Upper lobe of right lung (tissue), 1 donor: ENCODE results near the gene ANKFY1. TPM values are rescaled to one million over a fixed set of nuclear protein-coding genes. Genes with fewer than 3 reads are reported as not detected.

Experiments
- ATAC-seq: fragments of 200-7000 bp; cut with Tn5 transposase; one replicate; pipeline ENCODE4 v1.9.1; 2020; ENCODE audit warnings: mild to moderate bottlenecking, moderate library complexity
- DNase-seq: peaks from one replicate; pipeline ENCODE4 v3.0.0-alpha.2; 2020
- H3K27ac ChIP-seq: fragments of 200-600 bp; one replicate; pipeline ENCODE4 v1.8.0; 2022
- H3K27me3 ChIP-seq: fragments of 200-600 bp; one replicate; pipeline ENCODE4 v1.8.0; 2022; ENCODE audit warnings: mild to moderate bottlenecking
- H3K36me3 ChIP-seq: fragments of 200-600 bp; one replicate; pipeline ENCODE4 v1.8.0; 2022
- H3K4me1 ChIP-seq: fragments of 200-600 bp; one replicate; pipeline ENCODE4 v1.8.0; 2022
- H3K4me3 ChIP-seq: fragments of 200-600 bp; one replicate; pipeline ENCODE4 v1.8.0; 2022; ENCODE audit warnings: mild to moderate bottlenecking
- H3K9me3 ChIP-seq: fragments of 200-600 bp; one replicate; pipeline ENCODE4 v1.8.0; 2022
- CTCF ChIP-seq: fragments of 200-600 bp; IDR thresholded peaks from one replicate; pipeline ENCODE4 v1.8.0; 2022; ENCODE audit warnings: antibody characterized with exemption
- intact Hi-C: fragments of 100-400 bp; cut with DNase I; formaldehyde crosslinking; loops from one replicate; pipeline ENCODE4 v1.11.0; 2022
- total RNA-seq: library from RNA; stranded (reverse); fragmentation: NEBNext Ultra II Directional; extraction: Animal tissue kit (Norgen Biotek cat#: 25700); gene quantifications from one replicate; pipeline ENCODE4 v1.2.1, GENCODE V29; 2021
- donor health status: DM: no; HTN: yes; CAD: no; lungs with severe emphysema.

The ANKFY1 gene
- total RNA-seq, 1 donor from 2014 or later, result 64.8 TPM

GRCh38 chr17:4150096-4150495 is 113.7 kb downstream of the ANKFY1 start:
- Histone ChIP-seq H3K9me3 (no peaks in the 10 kb centered on the region), H3K4me1 (no peaks in the 10 kb centered on the region), H3K36me3 (peaks cover 9% of the 10 kb centered on the region), H3K27me3 (no peaks in the 10 kb centered on the region), H3K27ac (no peak overlapping the region), H3K4me3 (no peak overlapping the region)
- intact Hi-C loops, result no loop called here
- TF ChIP-seq CTCF, result no peak
- DNase-seq (no peak), ATAC-seq (peak; percentile 33)

GRCh38 chr17:4148611-4149308 is 115.0 kb downstream of the ANKFY1 start:
- H3K4me3 ChIP-seq, result no peak overlapping the region
- ATAC-seq (no peak), DNase-seq (no peak)
- no peaks in the 10 kb centered on the region for H3K9me3 ChIP-seq
- no peak overlapping the region for H3K27ac ChIP-seq
- H3K36me3 ChIP-seq, result peaks cover 9% of the 10 kb centered on the region
- H3K27me3 ChIP-seq, result no peaks in the 10 kb centered on the region
- no peak for TF ChIP-seq CTCF
- H3K4me1 ChIP-seq, result peaks cover 5% of the 10 kb centered on the region
- intact Hi-C loops, result no loop called here

GRCh38 chr17:4147751-4148310 is 115.9 kb downstream of the ANKFY1 start:
- Histone ChIP-seq H3K9me3 (no peaks in the 10 kb centered on the region), H3K27me3 (no peaks in the 10 kb centered on the region), H3K36me3 (peaks cover 9% of the 10 kb centered on the region), H3K4me1 (peaks cover 5% of the 10 kb centered on the region), H3K27ac (no peak overlapping the region), H3K4me3 (no peak overlapping the region)
- intact Hi-C loops, result no loop called here
- TF ChIP-seq CTCF, result no peak
- no peak for ATAC-seq
- no peak for DNase-seq

GRCh38 chr17:4146641-4147040 is 117.1 kb downstream of the ANKFY1 start:
- Histone ChIP-seq H3K36me3 (peaks cover 9% of the 10 kb centered on the region), H3K9me3 (no peaks in the 10 kb centered on the region), H3K27me3 (no peaks in the 10 kb centered on the region), H3K27ac (no peak overlapping the region), H3K4me3 (no peak overlapping the region), H3K4me1 (peaks cover 10% of the 10 kb centered on the region)
- no peak for TF ChIP-seq CTCF
- no peak for ATAC-seq
- intact Hi-C loops, result no loop called here
- DNase-seq, result no peak

- no peak for DNase-seq
- Histone ChIP-seq H3K27me3 (no peaks in the 10 kb centered on the region), H3K27ac (peak overlapping the region; percentile 99), H3K36me3 (peaks cover 8% of the 10 kb centered on the region), H3K9me3 (no peaks in the 10 kb centered on the region), H3K4me3 (peak overlapping the region; percentile 88), H3K4me1 (peaks cover 32% of the 10 kb centered on the region)
- TF ChIP-seq CTCF, result no peak
- ATAC-seq, result no peak
- intact Hi-C loops, result no loop called here
Measured at GRCh38 chr17:4144422-4144747, 119.4 kb downstream of the ANKFY1 start.
